GM12878 (cell line): ENCODE data around the gene UBE2Q2. TPM values are rescaled to one million over a fixed set of nuclear protein-coding genes. Genes with fewer than 3 reads are reported as not detected.

Experiments used
- ATAC-seq: fragments of 200-7000 bp; cut with Tn5 transposase; 3 replicates; pipeline ENCODE4 v1.9.1; 2020; ENCODE audit warnings: mild to moderate bottlenecking, moderate library complexity
- BruUV-seq: library from RNA; stranded (reverse); fragments of 400-500 nt; replicated peaks from 2 replicates; lab custom pipeline; 2021; lab: Mats Ljungman, UMichigan
- CTCF ChIA-PET: fragments of 300-600 bp; sonication (Branson Sonifier 250); formaldehyde crosslinking; extraction: SDS; loops from one replicate; lab custom pipeline; 2021; ENCODE audit warnings: inconsistent platforms; lab: Yijun Ruan, JAX
- POLR2A ChIA-PET: fragments of 350-600 bp; formaldehyde crosslinking; extraction: SDS; loops from one replicate; lab custom pipeline; 2021; ENCODE audit warnings: inconsistent platforms; lab: Charles Lee
- RAD21 ChIA-PET: fragments of 300-600 bp; sonication (Branson Sonifier 250); formaldehyde crosslinking; loops from one replicate; lab custom pipeline; 2023; ENCODE audit warnings: antibody characterized with exemption; ENCODE audit not compliant: unreplicated experiment; lab: Charles Lee
- SMC1A ChIA-PET: fragments of 300-600 bp; sonication (Branson Sonifier 250); formaldehyde crosslinking; loops from one replicate; lab custom pipeline; 2023; ENCODE audit not compliant: unreplicated experiment, uncharacterized antibody; lab: Charles Lee
- DNase-seq: peaks from one replicate; pipeline ENCODE4 v3.0.0-alpha.2; 2011; ENCODE audit warnings: low read depth, low spot score
- FAIRE-seq: peaks from 3 replicates; lab custom pipeline; 2011; peaks lifted over from hg19 to GRCh38; lab: Jason Lieb, UNC
- H2AFZ ChIP-seq: 2 replicates; pipeline ENCODE4 v1.6.0; 2011; ENCODE audit warnings: low read depth, low read length, control low read depth; ENCODE audit not compliant: control insufficient read depth
- H3K27ac ChIP-seq: 2 replicates; pipeline ENCODE4 v1.5.1; 2011; ENCODE audit warnings: control low read depth; ENCODE audit not compliant: control insufficient read depth, insufficient read depth
- H3K27me3 ChIP-seq, 2 experiments: replicated peaks in 1 of 2; 2 replicates each; pipeline versions ENCODE4 v1.6.0 to v1.6.1; 2011; ENCODE audit warnings: low read length in 1 of 2; ENCODE audit not compliant: control insufficient read depth in 2 of 2, insufficient read depth in 2 of 2
- H3K36me3 ChIP-seq, 2 experiments: 2 replicates each; pipeline ENCODE4 v1.5.1; 2011; ENCODE audit warnings: low read length in 1 of 2; ENCODE audit not compliant: control insufficient read depth in 2 of 2, insufficient read depth in 2 of 2
- H3K4me1 ChIP-seq: 2 replicates; pipeline ENCODE4 v1.6.1; 2011; ENCODE audit warnings: mild to moderate bottlenecking, low read length, moderate library complexity, mixed read lengths; ENCODE audit not compliant: control insufficient read depth, insufficient read depth
- H3K4me2 ChIP-seq: 2 replicates; pipeline ENCODE4 v1.6.0; 2011; ENCODE audit warnings: control low read depth; ENCODE audit not compliant: control insufficient read depth, insufficient read depth
- H3K4me3 ChIP-seq: fragments of 200-600 bp; sonication (generic); 2 replicates; pipeline ENCODE4 v1.5.1; 2016
- H3K79me2 ChIP-seq: 2 replicates; pipeline ENCODE4 v1.6.0; 2011; ENCODE audit warnings: low read length; ENCODE audit not compliant: control insufficient read depth, insufficient read depth
- H3K9ac ChIP-seq: 2 replicates; pipeline ENCODE4 v1.8.0; 2011; ENCODE audit warnings: low read length, control low read depth, mixed read lengths; ENCODE audit not compliant: control insufficient read depth, insufficient read depth
- H3K9me3 ChIP-seq: replicated peaks from 3 replicates; pipeline ENCODE4 v1.5.1; 2011; ENCODE audit warnings: mild to moderate bottlenecking, low read length; ENCODE audit not compliant: control insufficient read depth, insufficient read depth
- H4K20me1 ChIP-seq: 2 replicates; pipeline ENCODE4 v1.6.0; 2011; ENCODE audit not compliant: control insufficient read depth, insufficient read depth
- ESRRA ChIP-seq: IDR thresholded peaks from 2 replicates; pipeline ENCODE4 v1.6.1; 2012; ENCODE audit warnings: mild to moderate bottlenecking, low read length, improper control_type of control experiment
- MTA2 ChIP-seq: fragments of 450-650 bp; IDR thresholded peaks from 2 replicates; pipeline ENCODE4 v1.6.1; 2016; ENCODE audit warnings: low read depth, mild to moderate bottlenecking, moderate library complexity
- SRF ChIP-seq, 2 experiments: IDR thresholded peaks; 2 replicates each; pipeline ENCODE4 v1.6.1; 2011; ENCODE audit warnings: low read depth in 2 of 2, low read length in 2 of 2, mild to moderate bottlenecking in 1 of 2, moderate library complexity in 1 of 2
- SUZ12 ChIP-seq: fragments of 200-600 bp; sonication (generic); IDR thresholded peaks from one replicate; pipeline ENCODE4 v1.6.1; 2018; ENCODE audit warnings: antibody characterized with exemption, mild to moderate bottlenecking; ENCODE audit not compliant: unreplicated experiment
- WGBS: methylation state at CpG from one replicate; pipeline ENCODE4 v1.1.6; 2016; ENCODE audit warnings: low lambda C conversion rate; ENCODE audit not compliant: insufficient replicate concordance, insufficient coverage; ENCODE audit errors: missing lambda C conversion rate; 5-methylcytosine and 5-hydroxymethylcytosine counted together
- in situ Hi-C: fragments of 300-500 bp; cut with MboI; formaldehyde crosslinking; loops from 9 replicates; pipeline ENCODE4 v1.14.3; 2018; ENCODE audit warnings: mixed read lengths
- intact Hi-C: fragments of 100-400 bp; cut with micrococcal nuclease; formaldehyde crosslinking; loops from one replicate; pipeline ENCODE4 v1.14.2; 2022; ENCODE audit not compliant: unreplicated experiment
- polyA plus RNA-seq, 11 experiments: library from polyadenylated mRNA; depleted of rRNA in 4 of 11; unstranded in 6 of 11; stranded (reverse) in 5 of 11; fragments of >200 nt; fragmentation: Nextera tagmentation in 4 of 11; fragmentation: Illumina TruSeq in 1 of 11; extraction: Ambion mirVana in 4 of 11; extraction: Trizol in 1 of 11; gene quantifications; 1 replicate in 1 of 11; 2 replicates in 10 of 11; pipeline versions ENCODE4 v1.2.1 to v1.2.3, GENCODE V29; 2011 to 2016; ENCODE audit warnings: inconsistent platforms in 2 of 11, missing spikeins in 2 of 11, low read depth in 1 of 11
- total RNA-seq, 4 experiments: library from RNA; depleted of rRNA in 3 of 4; stranded (reverse); fragments of >200 nt in 3 of 4; fragmentation: Illumina TruSeq in 1 of 4; extraction: Trizol in 1 of 4; gene quantifications; 2 replicates each; pipeline versions ENCODE4 v1.2.1 to v1.2.3, GENCODE V29; 2013 to 2021
- TF ChIP-seq, protein P1 (sequence below): fragments of 450-650 bp; IDR thresholded peaks from 2 replicates; pipeline ENCODE4 v1.6.1; 2017; ENCODE audit warnings: borderline replicate concordance

The UBE2Q2 gene
- total and polyA plus RNA-seq, 10 of the 15 experiments (the other 5 are each of a cell fraction or from before 2014, with no cell fraction given): 11.1 to 31.9 (median 21.6) TPM

GRCh38 chr15:75820206-75820605 is 23.0 kb upstream of the UBE2Q2 start:
- 65% methylated on average over 2 of the region's 2 CpGs for WGBS
- ChIA-PET RAD21 (no interaction called here), SMC1A (interaction anchor here (0.7 to 1.3 kb wide), 4 partner anchors 11 to 237 kb away, joined by 3 read pairs; no protein-coding TSS in a partner anchor), CTCF (interaction anchor here (1.0 to 2.1 kb wide), 5 partner anchors 17 to 109 kb away, joined by 3 to 6 read pairs (median 3); no protein-coding TSS in a partner anchor), POLR2A (no interaction called here)
- H3K27me3 ChIP-seq: no peaks in the 10 kb centered on the region
- no peak overlapping the region for H3K4me3 ChIP-seq
- H3K4me1 ChIP-seq: peaks cover 5% of the 10 kb centered on the region; the same call in 1 of the 2 replicates
- no peaks in the 10 kb centered on the region for H4K20me1 ChIP-seq
- DNase-seq (no peak), ATAC-seq (no peak), FAIRE-seq (no peak)
- no peak overlapping the region for H3K9ac ChIP-seq
- BruUV-seq: no TSS peak
- no peak for TF ChIP-seq SRF (IDR thresholded peaks at IDR 0.05; ENCODE audit: low read depth in 2 of 2, low read length in 2 of 2)
- no peak for TF ChIP-seq MTA2
- TF ChIP-seq SUZ12: no peak
- no peak for TF ChIP-seq ESRRA
- TF ChIP-seq, protein P1, sequence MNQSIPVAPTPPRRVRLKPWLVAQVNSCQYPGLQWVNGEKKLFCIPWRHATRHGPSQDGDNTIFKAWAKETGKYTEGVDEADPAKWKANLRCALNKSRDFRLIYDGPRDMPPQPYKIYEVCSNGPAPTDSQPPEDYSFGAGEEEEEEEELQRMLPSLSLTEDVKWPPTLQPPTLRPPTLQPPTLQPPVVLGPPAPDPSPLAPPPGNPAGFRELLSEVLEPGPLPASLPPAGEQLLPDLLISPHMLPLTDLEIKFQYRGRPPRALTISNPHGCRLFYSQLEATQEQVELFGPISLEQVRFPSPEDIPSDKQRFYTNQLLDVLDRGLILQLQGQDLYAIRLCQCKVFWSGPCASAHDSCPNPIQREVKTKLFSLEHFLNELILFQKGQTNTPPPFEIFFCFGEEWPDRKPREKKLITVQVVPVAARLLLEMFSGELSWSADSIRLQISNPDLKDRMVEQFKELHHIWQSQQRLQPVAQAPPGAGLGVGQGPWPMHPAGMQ: no peak
- H3K27ac ChIP-seq: no peak overlapping the region
- no peaks in the 10 kb centered on the region for H3K79me2 ChIP-seq
- in situ Hi-C loops (no loop called here), intact Hi-C loops (no loop called here)
- H3K9me3 ChIP-seq: no peaks in the 10 kb centered on the region
- no peaks in the 10 kb centered on the region for H3K36me3 ChIP-seq
- no peak overlapping the region for H2AFZ ChIP-seq
- no peak overlapping the region for H3K4me2 ChIP-seq
